ENCODE data around the gene CPT1C. TPM values are rescaled to one million over a fixed set of nuclear protein-coding genes. Genes with fewer than 3 reads are reported as not detected.

Gene CPT1C
- total and polyA plus RNA-seq, 2 of the 4 experiments (the other 2 are of a cell fraction) = 14.2 to 56.1 TPM

DNA sequence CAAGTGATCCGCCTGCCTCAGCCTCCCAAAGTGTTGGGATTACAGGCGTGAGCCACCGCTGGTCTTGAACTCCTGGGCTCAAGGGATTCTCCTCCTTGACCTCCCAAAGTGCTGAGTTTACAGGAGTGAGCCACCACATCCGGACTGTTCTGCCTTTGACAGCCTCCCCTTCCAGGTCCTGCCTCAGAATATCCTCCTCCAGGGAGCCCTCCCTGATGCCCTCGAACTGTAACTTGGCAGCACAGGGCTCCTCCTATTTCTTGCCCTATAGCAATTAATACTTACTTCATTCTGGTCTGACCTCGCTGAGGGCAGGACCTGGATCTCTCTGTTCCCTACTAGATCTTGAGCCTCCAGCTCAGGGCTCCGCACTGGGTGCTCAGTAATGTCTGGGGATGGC lies 5.9 kb downstream of the CPT1C start:
- H3K79me1 ChIP-seq (ENCODE audit: low read depth in 1 of 2, low read length in 2 of 2) = peaks cover 2 to 12% of the 10 kb centered on the region in 2 experiments; a peak in 3 of 4 replicates
- H3K27ac ChIP-seq (ENCODE audit: insufficient read depth, low read length) = no peak overlapping the region
- no peak overlapping the region for H3K4ac ChIP-seq (ENCODE audit: low read depth, low read length)
- no peak overlapping the region for H3K4me3 ChIP-seq (ENCODE audit: insufficient read depth, low read depth, low read length)
- peaks cover 2% of the 10 kb centered on the region; the same call in 1 of the 2 replicates for H3K4me1 ChIP-seq (ENCODE audit: control insufficient read depth, insufficient read depth, low read length)
- H3K56ac ChIP-seq (ENCODE audit: extremely low read depth, insufficient read depth, low read length) = no peak overlapping the region
- no peak overlapping the region for H2AK5ac ChIP-seq (ENCODE audit: low read depth, low read length)
- H3K9me1 ChIP-seq (ENCODE audit: insufficient read depth, low read length) = 0 out of 2 replicates have a peak, but pooled peaks cover 3% of the 10 kb centered on the region
- no peak overlapping the region for H2BK15ac ChIP-seq (ENCODE audit: low read depth, low read length)
- ATAC-seq (ENCODE audit: low read depth) = no peak
- no peak overlapping the region for H2BK5ac ChIP-seq (ENCODE audit: low read depth, low read length, poor library complexity, severe bottlenecking)
- no peak overlapping the region for H3K9ac ChIP-seq (ENCODE audit: low read depth, low read length)
- intact Hi-C loops (cut with micrococcal nuclease) (no loop called here), in situ Hi-C loops (cut with MboI; ENCODE audit: low sequenced_read_pairs) (no loop called here), dilution Hi-C loops (cut with HindIII; ENCODE audit: low sequenced_read_pairs, unreplicated experiment) (no loop called here)
- no peak overlapping the region for H3K23ac ChIP-seq (ENCODE audit: low read depth, low read length)
- H3K9me3 ChIP-seq (ENCODE audit: control insufficient read depth, insufficient read depth, low read length) = no peaks in the 10 kb centered on the region
- H2BK120ac ChIP-seq (ENCODE audit: low read depth, low read length) = no peak overlapping the region
- 88% methylated on average over 5 of the region's 7 CpGs; no CpG with 5 or more reads in 1 of the 2 experiments for WGBS, 2 experiments (ENCODE audit: extremely low coverage in 2 of 2, insufficient read length in 1 of 2)
- H4K91ac ChIP-seq (ENCODE audit: insufficient read depth, low read depth, low read length) = no peak overlapping the region
- no peak overlapping the region for H4K5ac ChIP-seq (ENCODE audit: low read depth, low read length)
- no peak for TF ChIP-seq SMC3 (IDR thresholded peaks at IDR 0.05; ENCODE audit: low read depth, low read length)
- no peak for TF ChIP-seq CEBPB (IDR thresholded peaks at IDR 0.05; ENCODE audit: low read depth, low read length)
- no peak for TF ChIP-seq CHD1 (IDR thresholded peaks at IDR 0.05; ENCODE audit: low read depth, low read length)
- no peak for TF ChIP-seq NFE2L2 (IDR thresholded peaks at IDR 0.05; ENCODE audit: low read depth, low read length)
- no peak for TF ChIP-seq BHLHE40 (IDR thresholded peaks at IDR 0.05; ENCODE audit: low read depth, low read length)
- TF ChIP-seq, protein P1, sequence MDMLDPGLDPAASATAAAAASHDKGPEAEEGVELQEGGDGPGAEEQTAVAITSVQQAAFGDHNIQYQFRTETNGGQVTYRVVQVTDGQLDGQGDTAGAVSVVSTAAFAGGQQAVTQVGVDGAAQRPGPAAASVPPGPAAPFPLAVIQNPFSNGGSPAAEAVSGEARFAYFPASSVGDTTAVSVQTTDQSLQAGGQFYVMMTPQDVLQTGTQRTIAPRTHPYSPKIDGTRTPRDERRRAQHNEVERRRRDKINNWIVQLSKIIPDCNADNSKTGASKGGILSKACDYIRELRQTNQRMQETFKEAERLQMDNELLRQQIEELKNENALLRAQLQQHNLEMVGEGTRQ (IDR thresholded peaks at IDR 0.05; ENCODE audit: low read depth, low read length) = no peak
- no peak for TF ChIP-seq MAFK (IDR thresholded peaks at IDR 0.05; ENCODE audit: low read depth, low read length)
- TF ChIP-seq MXI1 (IDR thresholded peaks at IDR 0.05; ENCODE audit: borderline replicate concordance, low read depth, low read length) = no peak
- no peak for TF ChIP-seq RAD21 (IDR thresholded peaks at IDR 0.05; ENCODE audit: low read length)
- no peak for TF ChIP-seq POLR2A (IDR thresholded peaks at IDR 0.05; ENCODE audit: low read depth, low read length)
- no peak for TF ChIP-seq MAZ (IDR thresholded peaks at IDR 0.05; ENCODE audit: borderline replicate concordance, low read depth, low read length)
- no peak for TF ChIP-seq RFX5 (IDR thresholded peaks at IDR 0.05; ENCODE audit: low read depth, low read length)
- TF ChIP-seq, protein P2, sequence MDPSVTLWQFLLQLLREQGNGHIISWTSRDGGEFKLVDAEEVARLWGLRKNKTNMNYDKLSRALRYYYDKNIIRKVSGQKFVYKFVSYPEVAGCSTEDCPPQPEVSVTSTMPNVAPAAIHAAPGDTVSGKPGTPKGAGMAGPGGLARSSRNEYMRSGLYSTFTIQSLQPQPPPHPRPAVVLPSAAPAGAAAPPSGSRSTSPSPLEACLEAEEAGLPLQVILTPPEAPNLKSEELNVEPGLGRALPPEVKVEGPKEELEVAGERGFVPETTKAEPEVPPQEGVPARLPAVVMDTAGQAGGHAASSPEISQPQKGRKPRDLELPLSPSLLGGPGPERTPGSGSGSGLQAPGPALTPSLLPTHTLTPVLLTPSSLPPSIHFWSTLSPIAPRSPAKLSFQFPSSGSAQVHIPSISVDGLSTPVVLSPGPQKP (IDR thresholded peaks at IDR 0.05; ENCODE audit: borderline replicate concordance, low read depth, low read length) = no peak
- no peak for TF ChIP-seq FOS (IDR thresholded peaks at IDR 0.05; ENCODE audit: low read depth, low read length)
- TF ChIP-seq, protein P3, sequence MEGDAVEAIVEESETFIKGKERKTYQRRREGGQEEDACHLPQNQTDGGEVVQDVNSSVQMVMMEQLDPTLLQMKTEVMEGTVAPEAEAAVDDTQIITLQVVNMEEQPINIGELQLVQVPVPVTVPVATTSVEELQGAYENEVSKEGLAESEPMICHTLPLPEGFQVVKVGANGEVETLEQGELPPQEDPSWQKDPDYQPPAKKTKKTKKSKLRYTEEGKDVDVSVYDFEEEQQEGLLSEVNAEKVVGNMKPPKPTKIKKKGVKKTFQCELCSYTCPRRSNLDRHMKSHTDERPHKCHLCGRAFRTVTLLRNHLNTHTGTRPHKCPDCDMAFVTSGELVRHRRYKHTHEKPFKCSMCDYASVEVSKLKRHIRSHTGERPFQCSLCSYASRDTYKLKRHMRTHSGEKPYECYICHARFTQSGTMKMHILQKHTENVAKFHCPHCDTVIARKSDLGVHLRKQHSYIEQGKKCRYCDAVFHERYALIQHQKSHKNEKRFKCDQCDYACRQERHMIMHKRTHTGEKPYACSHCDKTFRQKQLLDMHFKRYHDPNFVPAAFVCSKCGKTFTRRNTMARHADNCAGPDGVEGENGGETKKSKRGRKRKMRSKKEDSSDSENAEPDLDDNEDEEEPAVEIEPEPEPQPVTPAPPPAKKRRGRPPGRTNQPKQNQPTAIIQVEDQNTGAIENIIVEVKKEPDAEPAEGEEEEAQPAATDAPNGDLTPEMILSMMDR (conservative IDR thresholded peaks at IDR 0.05; ENCODE audit: low read depth, low read length) = no peak
- no peak for TF ChIP-seq RCOR1 (IDR thresholded peaks at IDR 0.05; ENCODE audit: insufficient replicate concordance, low read length)
- no peak overlapping the region for H2AK9ac ChIP-seq (replicated peaks; ENCODE audit: low read depth, low read length, poor library complexity)
- H3K27me3 ChIP-seq (ENCODE audit: control insufficient read depth, insufficient read depth, low read length) = no peaks in the 10 kb centered on the region
- H4K20me1 ChIP-seq (ENCODE audit: insufficient read depth, low read length) = no peaks in the 10 kb centered on the region
- H2BK20ac ChIP-seq (ENCODE audit: low read depth, low read length) = no peak overlapping the region
- ChIA-PET POLR2A (ENCODE audit: unreplicated experiment) (no interaction called here), CTCF (no interaction called here)
- H3K14ac ChIP-seq (replicated peaks; ENCODE audit: low read depth, low read length) = no peak overlapping the region
- DNase-seq = no peak
- H4K8ac ChIP-seq (ENCODE audit: low read depth in 2 of 2, low read length in 2 of 2) = no peak overlapping the region
- BruUV-seq (replicated peaks) = no TSS peak
- H3K18ac ChIP-seq (ENCODE audit: low read depth, low read length) = no peak overlapping the region
- H3K4me2 ChIP-seq (ENCODE audit: low read depth, low read length) = no peak overlapping the region
- peaks cover 20% of the 10 kb centered on the region for H3K36me3 ChIP-seq (ENCODE audit: control insufficient read depth, insufficient read depth, low read length)
- H2AFZ ChIP-seq (replicated peaks; ENCODE audit: low read length, poor library complexity) = no peak overlapping the region
